MM.1S (cell line): ENCODE measurements around the gene CETN1.

Experiments used
- CTCF ChIP-seq: fragments of 300-600 bp; sonication (generic); IDR thresholded peaks from 2 replicates; pipeline ENCODE4 v1.5.1; 2016; ENCODE audit warnings: antibody characterized with exemption, low read length, mixed read lengths
- EZH2 ChIP-seq: fragments of 300-600 bp; sonication (generic); optimal IDR thresholded peaks from 2 replicates; pipeline ENCODE3; 2017; ENCODE audit warnings: low read depth, mild to moderate bottlenecking, antibody characterized with exemption, low read length, mixed read lengths

GRCh38 chr18:549967-550366, 30.2 kb upstream of the CETN1 start:
- TF ChIP-seq CTCF (no peak), EZH2 (no peak)
